Measurements from ENCODE around the gene KIF11. TPM values are rescaled to one million over a fixed set of nuclear protein-coding genes. Genes with fewer than 3 reads are reported as not detected.
A peak's percentile ranks its signal among the peaks of the same experiment; 100 is the strongest.

KIF11 gene
- total and polyA plus RNA-seq, 2 donors (not counting 3 experiments of a cell fraction or from before 2014, with no cell fraction given) = 7.3 to 42.6 TPM

DNA sequence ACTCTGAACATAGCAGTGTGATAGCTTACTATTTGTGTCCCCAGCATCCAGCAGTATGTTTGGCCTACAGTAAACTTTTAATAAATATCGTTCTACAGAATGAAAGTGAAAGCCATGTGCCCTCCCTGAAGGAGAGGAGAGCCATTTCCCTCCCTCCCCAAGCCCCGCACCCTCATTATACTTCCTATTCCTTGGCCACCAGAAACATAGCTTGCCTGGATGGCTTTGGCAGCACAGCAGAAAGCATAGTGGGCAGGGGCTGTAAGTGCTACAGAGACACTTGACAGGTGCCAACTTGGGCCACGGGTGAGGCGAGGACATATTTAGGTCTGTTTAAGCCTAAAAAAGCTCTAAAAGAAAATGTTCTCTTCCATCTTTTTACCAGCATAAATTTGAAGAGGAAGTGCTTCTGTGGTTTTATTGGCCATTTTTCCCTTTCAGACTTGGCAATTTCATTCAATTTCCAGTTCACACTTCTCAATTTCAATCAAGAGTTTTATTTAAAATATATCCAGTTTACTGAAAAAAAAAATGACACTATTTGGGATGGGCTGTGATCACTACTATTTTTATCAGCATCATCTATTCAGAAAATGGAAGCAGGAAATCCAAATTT, 109.5 kb downstream of the KIF11 start:
- H3K4me1 ChIP-seq (ENCODE audit: control insufficient read depth, extremely low read depth, insufficient read depth, low read length) = peaks cover 20% of the 10 kb centered on the region
- H3K27me3 ChIP-seq (ENCODE audit: control insufficient read depth in 2 of 2, insufficient read depth in 2 of 2, low read length in 2 of 2) = no peaks in the 10 kb centered on the region
- no peak for FAIRE-seq
- no peak overlapping the region for H3K9ac ChIP-seq (replicated peaks; ENCODE audit: extremely low read depth, insufficient read depth, low read length)
- H3K79me2 ChIP-seq (ENCODE audit: control insufficient read depth, insufficient read depth, low read length) = no peaks in the 10 kb centered on the region
- CTCF ChIA-PET = interaction anchor here (1.2 to 2.7 kb wide), 3 partner anchors 10 to 121 kb away, joined by 3 to 9 read pairs (median 4); no protein-coding TSS in a partner anchor
- H2AFZ ChIP-seq (ENCODE audit: low read depth, low read length) = peak overlapping the region; percentile 37
- intact Hi-C loops (cut with micrococcal nuclease) (no loop called here), dilution Hi-C loops (cut with MboI; ENCODE audit: extremely low pct_ligation_motif_present, low sequenced_read_pairs) (no loop called here)
- DNase-seq (ENCODE audit: low read depth, low spot score) = peak; percentile 11
- TF ChIP-seq, protein P1, sequence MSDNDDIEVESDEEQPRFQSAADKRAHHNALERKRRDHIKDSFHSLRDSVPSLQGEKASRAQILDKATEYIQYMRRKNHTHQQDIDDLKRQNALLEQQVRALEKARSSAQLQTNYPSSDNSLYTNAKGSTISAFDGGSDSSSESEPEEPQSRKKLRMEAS (IDR thresholded peaks at IDR 0.05; ENCODE audit: insufficient read depth, insufficient read length) = no peak
- TF ChIP-seq POLR2AphosphoS5 (IDR thresholded peaks at IDR 0.05; ENCODE audit: insufficient read depth, low read depth, low read length) (no peak), POLR2A (IDR thresholded peaks at IDR 0.05; ENCODE audit: low read depth, low read length) (no peak), MYC (IDR thresholded peaks at IDR 0.05; ENCODE audit: low read depth, low read length) (no peak), JUN (IDR thresholded peaks at IDR 0.05; ENCODE audit: borderline replicate concordance, insufficient read depth, insufficient read length, low read depth) (no peak), GATA2 (IDR thresholded peaks at IDR 0.05; ENCODE audit: insufficient read depth, insufficient read length, low read depth, low read length) (no peak), EZH2 (IDR thresholded peaks at IDR 0.05; ENCODE audit: borderline replicate concordance, low read depth, low read length, severe bottlenecking) (no peak), FOS (IDR thresholded peaks at IDR 0.05; ENCODE audit: borderline replicate concordance, insufficient read depth, low read length) (no peak)
- TF ChIP-seq, protein P2, sequence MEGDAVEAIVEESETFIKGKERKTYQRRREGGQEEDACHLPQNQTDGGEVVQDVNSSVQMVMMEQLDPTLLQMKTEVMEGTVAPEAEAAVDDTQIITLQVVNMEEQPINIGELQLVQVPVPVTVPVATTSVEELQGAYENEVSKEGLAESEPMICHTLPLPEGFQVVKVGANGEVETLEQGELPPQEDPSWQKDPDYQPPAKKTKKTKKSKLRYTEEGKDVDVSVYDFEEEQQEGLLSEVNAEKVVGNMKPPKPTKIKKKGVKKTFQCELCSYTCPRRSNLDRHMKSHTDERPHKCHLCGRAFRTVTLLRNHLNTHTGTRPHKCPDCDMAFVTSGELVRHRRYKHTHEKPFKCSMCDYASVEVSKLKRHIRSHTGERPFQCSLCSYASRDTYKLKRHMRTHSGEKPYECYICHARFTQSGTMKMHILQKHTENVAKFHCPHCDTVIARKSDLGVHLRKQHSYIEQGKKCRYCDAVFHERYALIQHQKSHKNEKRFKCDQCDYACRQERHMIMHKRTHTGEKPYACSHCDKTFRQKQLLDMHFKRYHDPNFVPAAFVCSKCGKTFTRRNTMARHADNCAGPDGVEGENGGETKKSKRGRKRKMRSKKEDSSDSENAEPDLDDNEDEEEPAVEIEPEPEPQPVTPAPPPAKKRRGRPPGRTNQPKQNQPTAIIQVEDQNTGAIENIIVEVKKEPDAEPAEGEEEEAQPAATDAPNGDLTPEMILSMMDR (IDR thresholded peaks at IDR 0.05; ENCODE audit: extremely low read depth in 1 of 2, insufficient read depth in 1 of 2, low read depth in 1 of 2, low read length in 2 of 2) = no peak
- no peak overlapping the region for H3K4me2 ChIP-seq (ENCODE audit: insufficient read depth, low read length)
- no peaks in the 10 kb centered on the region for H3K9me3 ChIP-seq (replicated peaks; ENCODE audit: control insufficient read depth, insufficient read depth, low read length)
- H3K9me1 ChIP-seq (replicated peaks; ENCODE audit: control insufficient read depth, extremely low read depth, insufficient read depth, low read length) = no peaks in the 10 kb centered on the region
- H3K4me3 ChIP-seq (replicated peaks in 1 of 3; ENCODE audit: insufficient read depth in 1 of 3, low read depth in 1 of 3, low read length in 3 of 3) = no peak overlapping the region
- no peak overlapping the region for H3K27ac ChIP-seq (ENCODE audit: insufficient read depth, low read depth, low read length)
- POLR2A ChIA-PET = no interaction called here
- no peaks in the 10 kb centered on the region for H4K20me1 ChIP-seq (replicated peaks; ENCODE audit: control insufficient read depth, extremely low read depth, insufficient read depth, low read length)
- H3K36me3 ChIP-seq (ENCODE audit: control insufficient read depth in 2 of 2, extremely low read depth in 1 of 2, insufficient read depth in 2 of 2, low read length in 2 of 2) = no peaks in the 10 kb centered on the region
- BruUV-seq (replicated peaks) = no TSS peak

Small RNAs within 50 kb of the gene (small RNA-seq; reads per million reads assigned to genes)
- not detected for gene RN7SL644P (ENCODE audit: insufficient read depth, insufficient read length, low read depth, low replicate concordance)

Other genes starting within 250 kb of the KIF11 start
- 52.6 and 53.5 TPM in 2 replicates for gene IDE, start 19.0 kb upstream of the KIF11 start, total RNA-seq
- 10.7 and 11.7 TPM in 2 replicates for gene IDE, start 19.0 kb upstream of the KIF11 start, polyA plus RNA-seq
- 109 and 110 TPM in 2 replicates for gene HHEX, start 96.8 kb downstream of the KIF11 start, total RNA-seq
- gene HHEX, start 96.8 kb downstream of the KIF11 start, polyA plus RNA-seq = 71.6 and 81.0 TPM in 2 replicates

Data from endothelial cell of umbilical vein (primary cell).